OCI-LY3 (cell line): Measurements from ENCODE around the gene ADAMTS14.

Experiments used
- EZH2phosphoT487 ChIP-seq: fragments of 200-600 bp; shearing (Covaris generic); IDR thresholded peaks from 2 replicates; pipeline ENCODE4 v1.6.1; 2018; ENCODE audit warnings: antibody characterized with exemption, mixed run types, low read depth
- TF ChIP-seq, protein P1 (sequence below): fragments of 200-600, 300-600 bp; sonication (generic); IDR thresholded peaks from 2 replicates; pipeline ENCODE4 v1.5.1; 2014; ENCODE audit warnings: antibody characterized with exemption, low read length, low read depth

DNA sequence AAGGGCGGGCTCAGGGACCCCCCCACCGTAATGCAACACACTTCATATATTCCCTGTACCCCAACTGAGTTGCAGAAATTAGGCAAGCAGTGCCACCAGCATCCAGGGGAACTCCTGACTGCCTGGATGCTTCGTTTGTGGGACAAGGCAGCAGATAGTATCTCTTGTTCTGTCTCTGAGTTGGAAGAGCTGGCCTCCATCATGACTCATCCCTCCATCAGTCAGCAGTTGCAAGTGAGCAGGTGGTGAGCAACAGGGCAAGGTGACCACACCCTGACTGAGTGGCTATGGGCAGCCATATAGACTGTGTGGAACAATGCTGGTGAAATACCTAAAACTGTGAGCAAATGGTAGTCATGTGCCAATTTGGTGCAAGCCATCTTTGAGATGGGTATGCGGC, 22.8 kb upstream of the ADAMTS14 start:
- TF ChIP-seq, protein P1, sequence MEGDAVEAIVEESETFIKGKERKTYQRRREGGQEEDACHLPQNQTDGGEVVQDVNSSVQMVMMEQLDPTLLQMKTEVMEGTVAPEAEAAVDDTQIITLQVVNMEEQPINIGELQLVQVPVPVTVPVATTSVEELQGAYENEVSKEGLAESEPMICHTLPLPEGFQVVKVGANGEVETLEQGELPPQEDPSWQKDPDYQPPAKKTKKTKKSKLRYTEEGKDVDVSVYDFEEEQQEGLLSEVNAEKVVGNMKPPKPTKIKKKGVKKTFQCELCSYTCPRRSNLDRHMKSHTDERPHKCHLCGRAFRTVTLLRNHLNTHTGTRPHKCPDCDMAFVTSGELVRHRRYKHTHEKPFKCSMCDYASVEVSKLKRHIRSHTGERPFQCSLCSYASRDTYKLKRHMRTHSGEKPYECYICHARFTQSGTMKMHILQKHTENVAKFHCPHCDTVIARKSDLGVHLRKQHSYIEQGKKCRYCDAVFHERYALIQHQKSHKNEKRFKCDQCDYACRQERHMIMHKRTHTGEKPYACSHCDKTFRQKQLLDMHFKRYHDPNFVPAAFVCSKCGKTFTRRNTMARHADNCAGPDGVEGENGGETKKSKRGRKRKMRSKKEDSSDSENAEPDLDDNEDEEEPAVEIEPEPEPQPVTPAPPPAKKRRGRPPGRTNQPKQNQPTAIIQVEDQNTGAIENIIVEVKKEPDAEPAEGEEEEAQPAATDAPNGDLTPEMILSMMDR, result no peak
- TF ChIP-seq EZH2phosphoT487, result no peak
